A673 (cell line): Measurements from ENCODE around the gene SCRT2. TPM values are rescaled to one million over a fixed set of nuclear protein-coding genes. Genes with fewer than 3 reads are reported as not detected.
"Not testable (repeated sequence)": the region's sequence is repeated elsewhere in the genome, so short reads cannot be mapped to it uniquely, and the experiment has no call there.

ENCODE experiments used
- Bru-seq: library from RNA; stranded (reverse); fragments of 400-500 nt; gene quantifications from one replicate; lab custom pipeline; 2021; lab: Mats Ljungman, UMichigan
- BruChase-seq, 2 experiments: library from RNA; stranded (reverse); fragments of 400-500 nt; gene quantifications; one replicate each; lab custom pipeline; 2021; lab: Mats Ljungman, UMichigan
- BruUV-seq: library from RNA; stranded (reverse); fragments of 400-500 nt; replicated peaks from 2 replicates; lab custom pipeline; 2021; lab: Mats Ljungman, UMichigan
- CTCF ChIA-PET: fragments of 300-600 bp; sonication (Branson Sonifier 250); formaldehyde crosslinking; loops from one replicate; lab custom pipeline; 2022; ENCODE audit warnings: antibody characterized with exemption; lab: Charles Lee
- POLR2A ChIA-PET: fragments of 300-600 bp; sonication (Branson Sonifier 250); formaldehyde crosslinking; loops from one replicate; lab custom pipeline; 2022; ENCODE audit warnings: antibody characterized with exemption; ENCODE audit not compliant: low non-redundant PET; lab: Charles Lee
- DNase-seq: peaks from one replicate; pipeline ENCODE4 v3.0.0-alpha.2; 2015; ENCODE audit warnings: low spot score
- H3K27ac ChIP-seq: fragments of 200-600 bp; sonication (generic); 2 replicates; pipeline ENCODE4 v1.5.1; 2016; ENCODE audit warnings: mixed run types, low read depth, mild to moderate bottlenecking, mixed read lengths, antibody characterized with exemption, low read length; ENCODE audit not compliant: poor library complexity, severe bottlenecking
- H3K27me3 ChIP-seq: fragments of 200-600 bp; sonication (generic); replicated peaks from 2 replicates; pipeline ENCODE4 v1.6.1; 2017; ENCODE audit warnings: mixed run types, low read depth, mild to moderate bottlenecking, mixed read lengths, antibody characterized with exemption, low read length; ENCODE audit not compliant: insufficient read depth, poor library complexity
- H3K36me3 ChIP-seq: fragments of 200-600 bp; sonication (generic); 2 replicates; pipeline ENCODE4 v1.6.1; 2016; ENCODE audit warnings: mixed run types, mild to moderate bottlenecking, mixed read lengths, antibody characterized with exemption, low read length; ENCODE audit not compliant: insufficient read depth, poor library complexity, severe bottlenecking
- H3K4me1 ChIP-seq: fragments of 200-600 bp; sonication (generic); 2 replicates; pipeline ENCODE4 v1.6.1; 2017; ENCODE audit warnings: mixed run types, mild to moderate bottlenecking, mixed read lengths, antibody characterized with exemption, low read length; ENCODE audit not compliant: insufficient read depth, poor library complexity, severe bottlenecking
- H3K4me3 ChIP-seq: fragments of 200-600 bp; sonication (generic); 2 replicates; pipeline ENCODE4 v1.5.1; 2016; ENCODE audit warnings: low read depth, mixed run types, mild to moderate bottlenecking, mixed read lengths, low read length; ENCODE audit not compliant: poor library complexity, severe bottlenecking
- H3K9me3 ChIP-seq: fragments of 200-600 bp; sonication (generic); 2 replicates; pipeline ENCODE4 v1.6.1; 2016; ENCODE audit warnings: mixed run types, low read depth, mild to moderate bottlenecking, mixed read lengths, antibody characterized with exemption, low read length; ENCODE audit not compliant: poor library complexity, severe bottlenecking
- EZH2 ChIP-seq: fragments of 200-600 bp; sonication (generic); IDR thresholded peaks from 2 replicates; pipeline ENCODE4 v1.6.1; 2017; ENCODE audit warnings: borderline replicate concordance, low read depth, mild to moderate bottlenecking, mixed read lengths, antibody characterized with exemption, low read length; ENCODE audit not compliant: poor library complexity, severe bottlenecking
- intact Hi-C: fragments of 100-400 bp; cut with micrococcal nuclease; formaldehyde crosslinking; loops from one replicate; pipeline ENCODE4 v1.10.0; 2022; ENCODE audit not compliant: unreplicated experiment
- long read RNA-seq: library from polyadenylated mRNA; stranded (forward); transcript quantifications from one replicate; pipeline ENCODE4 v2.0.0, GENCODE V29; 2022
- total RNA-seq: library from RNA; stranded (reverse); gene quantifications from 2 replicates; pipeline ENCODE4 v1.2.3, GENCODE V29; 2021
- TF ChIP-seq, protein P1 (sequence below): fragments of 300-800, 200-600 bp; sonication (generic); conservative IDR thresholded peaks from 2 replicates; pipeline ENCODE4 v1.5.1; 2017; ENCODE audit warnings: low read depth, mild to moderate bottlenecking, antibody characterized with exemption, low read length, moderate library complexity, mixed read lengths

The SCRT2 gene
- 0.50 and 0.69 TPM in 2 replicates for total RNA-seq
- Bru-seq, nascent RNA, result percentile 18 among the genes with signal in this experiment
- percentile 41 among the genes with signal in this experiment for BruChase-seq, experiment 1, labeled RNA remaining after a 2-hour chase
- percentile 44 among the genes with signal in this experiment for BruChase-seq, experiment 2, labeled RNA remaining after a 6-hour chase
- long read RNA-seq, result 0 reads

- peaks cover 57% of the 10 kb centered on the region for H3K27me3 ChIP-seq
- H3K9me3 ChIP-seq, result no peaks in the 10 kb centered on the region
- no peaks in the 10 kb centered on the region for H3K36me3 ChIP-seq
- no peak within 1 kb of the TSS for H3K27ac ChIP-seq
- TF ChIP-seq EZH2, result no peak
- TF ChIP-seq, protein P1, sequence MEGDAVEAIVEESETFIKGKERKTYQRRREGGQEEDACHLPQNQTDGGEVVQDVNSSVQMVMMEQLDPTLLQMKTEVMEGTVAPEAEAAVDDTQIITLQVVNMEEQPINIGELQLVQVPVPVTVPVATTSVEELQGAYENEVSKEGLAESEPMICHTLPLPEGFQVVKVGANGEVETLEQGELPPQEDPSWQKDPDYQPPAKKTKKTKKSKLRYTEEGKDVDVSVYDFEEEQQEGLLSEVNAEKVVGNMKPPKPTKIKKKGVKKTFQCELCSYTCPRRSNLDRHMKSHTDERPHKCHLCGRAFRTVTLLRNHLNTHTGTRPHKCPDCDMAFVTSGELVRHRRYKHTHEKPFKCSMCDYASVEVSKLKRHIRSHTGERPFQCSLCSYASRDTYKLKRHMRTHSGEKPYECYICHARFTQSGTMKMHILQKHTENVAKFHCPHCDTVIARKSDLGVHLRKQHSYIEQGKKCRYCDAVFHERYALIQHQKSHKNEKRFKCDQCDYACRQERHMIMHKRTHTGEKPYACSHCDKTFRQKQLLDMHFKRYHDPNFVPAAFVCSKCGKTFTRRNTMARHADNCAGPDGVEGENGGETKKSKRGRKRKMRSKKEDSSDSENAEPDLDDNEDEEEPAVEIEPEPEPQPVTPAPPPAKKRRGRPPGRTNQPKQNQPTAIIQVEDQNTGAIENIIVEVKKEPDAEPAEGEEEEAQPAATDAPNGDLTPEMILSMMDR, result no peak
- no TSS peak for BruUV-seq
- DNase-seq, result peak; percentile 73
- peak within 1 kb of the TSS; percentile 45 for H3K4me3 ChIP-seq
- H3K4me1 ChIP-seq, result peaks cover 12% of the 10 kb centered on the region
- intact Hi-C loops, result no loop called here
- ChIA-PET CTCF (no interaction called here), POLR2A (no interaction called here)
These were observed at the start of gene SCRT2 for GRCh38 chr20:675453-676314. Gene SCRT2, minus strand, starts transcription at chr20:675802. Its CDS starts 201 bp downstream, at chr20:675601.

DNA sequence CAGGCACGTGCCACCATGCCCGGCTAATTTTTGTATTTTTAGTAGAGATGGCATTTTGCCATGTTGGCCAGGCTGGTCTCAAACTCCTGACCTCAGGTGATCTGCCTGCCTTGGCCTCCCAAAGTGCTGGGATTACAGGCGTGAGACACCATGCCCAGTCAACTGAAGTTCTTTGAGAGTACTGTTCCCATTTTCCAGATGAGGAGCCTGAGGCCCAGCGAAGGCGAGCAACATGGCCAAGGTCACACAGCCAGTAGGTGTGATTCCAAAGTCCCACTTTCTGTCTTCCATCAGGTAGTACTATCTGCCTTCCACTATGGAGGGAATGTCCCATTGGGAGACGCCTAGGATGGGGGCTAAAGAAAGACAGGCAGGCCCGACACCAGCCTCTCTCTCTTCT is 49.2 kb upstream of the SCRT2 start:
- POLR2A ChIA-PET, CTCF ChIA-PET, H3K27ac ChIP-seq, BruUV-seq, DNase-seq, H3K9me3 ChIP-seq, H3K4me1 ChIP-seq, H3K36me3 ChIP-seq, H3K4me3 ChIP-seq: not testable (repeated sequence)
- intact Hi-C loops, result loop anchor here (5.0 kb wide), 2 partner anchors 72 to 372 kb away; partner anchors contain the start of gene SRXN1
- H3K27me3 ChIP-seq, result peaks cover 18% of the 10 kb centered on the region

GRCh38 chr20:723756-724155 is 48.2 kb upstream of the SCRT2 start:
- TF ChIP-seq, protein P1, result no peak
- no peak for TF ChIP-seq EZH2
- no peaks in the 10 kb centered on the region for H3K36me3 ChIP-seq
- DNase-seq, result no peak
- ChIA-PET POLR2A (no interaction called here), CTCF (no interaction called here)
- no peaks in the 10 kb centered on the region for H3K4me1 ChIP-seq
- no peak overlapping the region for H3K27ac ChIP-seq
- H3K27me3 ChIP-seq, result peaks cover 14% of the 10 kb centered on the region
- no TSS peak for BruUV-seq
- intact Hi-C loops, result no loop called here
- H3K9me3 ChIP-seq, result no peaks in the 10 kb centered on the region
- H3K4me3 ChIP-seq, result no peak overlapping the region
